Skeletal muscle tissue (tissue), 4 donors: ENCODE measurements around the gene ARHGEF39. TPM values are rescaled to one million over a fixed set of nuclear protein-coding genes. Genes with fewer than 3 reads are reported as not detected.
A peak's percentile ranks its signal among the peaks of the same experiment; 100 is the strongest.

Experiments
- H3K27ac ChIP-seq: one replicate; pipeline ENCODE4 v1.7.0; 2013; ENCODE audit warnings: mild to moderate bottlenecking, low read depth, low read length, inconsistent platforms
- H3K27me3 ChIP-seq, 3 donors: one replicate each; pipeline ENCODE4 v1.7.0; 2013; ENCODE audit warnings: low read length in 3 of 3; ENCODE audit not compliant: control insufficient read depth in 3 of 3, insufficient read depth in 3 of 3
- H3K36me3 ChIP-seq, 3 donors: one replicate each; pipeline ENCODE4 v1.7.0; 2013; ENCODE audit warnings: low read length in 3 of 3; ENCODE audit not compliant: control insufficient read depth in 3 of 3, insufficient read depth in 3 of 3
- H3K4me1 ChIP-seq, 3 donors: one replicate each; pipeline ENCODE4 v1.7.0; 2013; ENCODE audit warnings: low read length in 3 of 3, mild to moderate bottlenecking in 3 of 3; ENCODE audit not compliant: control insufficient read depth in 3 of 3, insufficient read depth in 3 of 3
- H3K4me3 ChIP-seq, 3 donors: one replicate each; pipeline ENCODE4 v1.7.0; 2013; ENCODE audit warnings: low read length in 3 of 3
- H3K9ac ChIP-seq, 3 donors: one replicate each; pipeline ENCODE4 v1.7.0; 2013; ENCODE audit warnings: low read length in 3 of 3, mild to moderate bottlenecking in 3 of 3, moderate library complexity in 2 of 3, low read depth in 1 of 3
- H3K9me3 ChIP-seq, 3 donors: one replicate each; pipeline ENCODE4 v1.7.0; 2013; ENCODE audit warnings: low read length in 3 of 3; ENCODE audit not compliant: control insufficient read depth in 3 of 3
- total RNA-seq: library from RNA; depleted of rRNA; stranded (reverse); fragments of >200 nt; gene quantifications from one replicate; pipeline ENCODE4 v1.2.3, GENCODE V29; 2014
- donor health status: Osteomylitis.

ARHGEF39 gene
- total RNA-seq: 0.52 TPM

GRCh38 chr9:35664531-35665470 lies at the start of gene ARHGEF39:
ARHGEF39 (minus strand) TSS chr9:35665195; CDS start chr9:35665169, 26 bp downstream.
- Histone ChIP-seq H3K9ac (peak within 1 kb of the TSS; percentile 66 to 80 (median 68)), H3K27me3 (no peaks in the 10 kb centered on the region), H3K27ac (peak within 1 kb of the TSS; percentile 36), H3K36me3 (peaks cover 9 to 11% (median 11%) of the 10 kb centered on the region in 3 donors), H3K4me1 (peaks cover 20 to 38% (median 26%) of the 10 kb centered on the region in 3 donors), H3K9me3 (no peaks in the 10 kb centered on the region), H3K4me3 (peak within 1 kb of the TSS; percentile 70 to 80 (median 75))

GRCh38 chr9:35714123-35714522 lies 49.1 kb upstream of the ARHGEF39 start:
- Histone ChIP-seq H3K27me3 (no peaks in the 10 kb centered on the region), H3K9me3 (no peaks in the 10 kb centered on the region), H3K4me1 (no peaks in the 10 kb centered on the region), H3K36me3 (peaks cover 85 to 89% (median 87%) of the 10 kb centered on the region in 3 donors), H3K27ac (no peak overlapping the region), H3K4me3 (no peak overlapping the region), H3K9ac (no peak overlapping the region)

- no peak overlapping the region for H3K27ac ChIP-seq
- H3K4me1 ChIP-seq: no peaks in the 10 kb centered on the region
- no peaks in the 10 kb centered on the region for H3K27me3 ChIP-seq
- no peak overlapping the region for H3K9ac ChIP-seq
- no peak overlapping the region for H3K4me3 ChIP-seq
- no peaks in the 10 kb centered on the region for H3K9me3 ChIP-seq
- H3K36me3 ChIP-seq: peaks cover 85 to 89% (median 85%) of the 10 kb centered on the region in 3 donors
These were observed 48.6 kb upstream of the ARHGEF39 start for GRCh38 chr9:35713578-35713977.

GRCh38 chr9:35712762-35713400 lies 47.9 kb upstream of the ARHGEF39 start:
- Histone ChIP-seq H3K4me1 (no peaks in the 10 kb centered on the region), H3K36me3 (peaks cover 83 to 89% (median 85%) of the 10 kb centered on the region in 3 donors), H3K27me3 (no peaks in the 10 kb centered on the region)

GRCh38 chr9:35711501-35712428 lies 46.8 kb upstream of the ARHGEF39 start:
- H3K4me3 ChIP-seq: no peak overlapping the region

More at GRCh38 chr9:35712762-35713400, 47.9 kb upstream of the ARHGEF39 start:
- Histone ChIP-seq H3K9ac (no peak overlapping the region), H3K9me3 (no peaks in the 10 kb centered on the region), H3K4me3 (no peak overlapping the region), H3K27ac (no peak overlapping the region)

GRCh38 chr9:35710818-35711500 lies 46.0 kb upstream of the ARHGEF39 start:
- Histone ChIP-seq H3K4me1 (no peaks in the 10 kb centered on the region), H3K9me3 (no peaks in the 10 kb centered on the region), H3K9ac (no peak overlapping the region), H3K27me3 (no peaks in the 10 kb centered on the region), H3K36me3 (peaks cover 84 to 89% (median 85%) of the 10 kb centered on the region in 3 donors), H3K4me3 (no peak overlapping the region), H3K27ac (no peak overlapping the region)

More at GRCh38 chr9:35711501-35712428, 46.8 kb upstream of the ARHGEF39 start:
- Histone ChIP-seq H3K27me3 (no peaks in the 10 kb centered on the region), H3K36me3 (peaks cover 83 to 89% (median 85%) of the 10 kb centered on the region in 3 donors), H3K9ac (no peak overlapping the region), H3K4me1 (no peaks in the 10 kb centered on the region), H3K27ac (no peak overlapping the region), H3K9me3 (no peaks in the 10 kb centered on the region)

GRCh38 chr9:35708146-35708545 lies 43.2 kb upstream of the ARHGEF39 start:
- Histone ChIP-seq H3K9me3 (no peaks in the 10 kb centered on the region), H3K4me1 (no peaks in the 10 kb centered on the region), H3K27ac (no peak overlapping the region), H3K36me3 (peaks cover 86 to 92% (median 89%) of the 10 kb centered on the region in 3 donors), H3K9ac (no peak overlapping the region), H3K4me3 (no peak overlapping the region), H3K27me3 (no peaks in the 10 kb centered on the region)

- Histone ChIP-seq H3K9me3 (no peaks in the 10 kb centered on the region), H3K4me3 (no peak overlapping the region), H3K9ac (no peak overlapping the region), H3K4me1 (no peaks in the 10 kb centered on the region), H3K27me3 (no peaks in the 10 kb centered on the region), H3K27ac (no peak overlapping the region), H3K36me3 (peaks cover 87 to 93% (median 88%) of the 10 kb centered on the region in 3 donors)
These were observed 42.0 kb upstream of the ARHGEF39 start for GRCh38 chr9:35706951-35707350.

- no peak overlapping the region for H3K27ac ChIP-seq
- no peaks in the 10 kb centered on the region for H3K27me3 ChIP-seq
- no peak overlapping the region for H3K9ac ChIP-seq
- no peak overlapping the region for H3K4me3 ChIP-seq
- H3K9me3 ChIP-seq: no peaks in the 10 kb centered on the region
- peaks cover 86 to 92% (median 88%) of the 10 kb centered on the region in 3 donors for H3K36me3 ChIP-seq
- H3K4me1 ChIP-seq: no peaks in the 10 kb centered on the region
These were observed 40.9 kb upstream of the ARHGEF39 start for GRCh38 chr9:35705836-35706430.
